IPS-15b (cell line): ENCODE data around the gene RBCK1.

Experiments used
- H3K27me3 ChIP-seq: one replicate; pipeline ENCODE4 v1.6.1; 2013; ENCODE audit warnings: low read length; ENCODE audit not compliant: control insufficient read depth, insufficient read depth
- H3K36me3 ChIP-seq: one replicate; pipeline ENCODE4 v1.6.1; 2013; ENCODE audit warnings: low read length; ENCODE audit not compliant: control insufficient read depth, insufficient read depth
- H3K4me1 ChIP-seq: one replicate; pipeline ENCODE4 v1.6.1; 2013; ENCODE audit warnings: mild to moderate bottlenecking, low read length; ENCODE audit not compliant: control insufficient read depth, insufficient read depth
- H3K4me3 ChIP-seq: one replicate; pipeline ENCODE4 v1.5.1; 2013; ENCODE audit warnings: low read depth, low read length
- H3K9ac ChIP-seq: one replicate; pipeline ENCODE4 v1.6.1; 2013; ENCODE audit warnings: low read depth, mild to moderate bottlenecking, low read length
- H3K9me3 ChIP-seq: one replicate; pipeline ENCODE4 v1.6.1; 2013; ENCODE audit warnings: mild to moderate bottlenecking, low read length; ENCODE audit not compliant: control insufficient read depth, insufficient read depth

Gene RBCK1

DNA sequence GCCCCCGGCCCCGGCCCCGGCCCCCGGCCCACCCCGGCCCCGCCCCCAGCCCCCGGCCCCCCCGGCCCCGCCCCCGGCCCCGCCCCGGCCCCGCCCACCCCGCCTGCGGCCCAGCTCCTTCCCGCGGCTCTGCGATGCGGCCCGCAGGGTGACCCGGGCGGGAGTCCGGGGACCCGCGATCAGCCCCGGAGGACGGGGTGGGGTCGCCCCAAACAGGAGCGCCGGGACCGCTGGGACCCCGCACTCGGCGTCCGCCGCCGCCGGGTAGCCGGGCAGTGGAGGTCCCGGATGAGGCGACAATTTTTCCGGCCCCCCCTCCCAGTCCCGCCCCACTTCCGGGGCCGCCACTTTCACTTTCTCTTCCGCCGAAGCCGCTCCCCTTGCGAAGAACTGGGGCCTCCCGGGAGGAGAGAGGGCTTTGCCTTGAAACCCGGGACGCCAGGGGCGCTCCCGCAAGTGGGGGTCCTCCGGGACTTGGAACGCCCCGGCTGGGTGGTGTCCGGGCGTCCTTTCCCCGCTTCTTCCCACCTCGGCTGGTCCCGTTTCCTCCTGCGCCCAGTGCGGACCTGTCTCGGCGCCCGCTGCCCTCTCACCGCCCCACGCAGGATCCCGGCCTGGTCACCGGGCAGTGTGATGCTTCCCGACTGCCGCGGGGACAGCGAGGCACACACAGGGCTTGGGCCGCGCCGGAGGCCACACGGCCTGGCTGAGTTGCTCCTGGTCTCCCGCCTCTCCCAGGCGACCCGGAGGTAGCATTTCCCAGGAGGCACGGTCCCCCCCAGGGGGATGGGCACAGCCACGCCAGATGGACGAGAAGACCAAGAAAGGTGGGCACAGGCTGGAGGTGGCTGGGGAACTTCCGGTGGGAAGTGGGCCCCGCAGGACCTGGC, at the start of gene RBCK1:
TSS of gene RBCK1 (plus strand) at position 347 of the 890 bp plus-strand sequence. CDS start at position 806, 459 bp downstream.
- Histone ChIP-seq H3K27me3 (no peaks in the 10 kb centered on the region), H3K9me3 (no peaks in the 10 kb centered on the region), H3K36me3 (peaks cover 5% of the 10 kb centered on the region), H3K9ac (peak within 1 kb of the TSS; percentile 77), H3K4me1 (peaks cover 10% of the 10 kb centered on the region), H3K4me3 (peak within 1 kb of the TSS; percentile 93)

GRCh38 chr20:358891-359555, 49.1 kb upstream of the RBCK1 start:
- Histone ChIP-seq H3K36me3 (no peaks in the 10 kb centered on the region), H3K9ac (no peak overlapping the region), H3K4me3 (no peak overlapping the region), H3K4me1 (peaks cover 8% of the 10 kb centered on the region), H3K9me3 (no peaks in the 10 kb centered on the region), H3K27me3 (peaks cover 9% of the 10 kb centered on the region)

GRCh38 chr20:361561-361960, 46.5 kb upstream of the RBCK1 start:
- Histone ChIP-seq H3K4me1 (peaks cover 8% of the 10 kb centered on the region), H3K36me3 (no peaks in the 10 kb centered on the region), H3K27me3 (peaks cover 9% of the 10 kb centered on the region), H3K9ac (no peak overlapping the region), H3K9me3 (no peaks in the 10 kb centered on the region), H3K4me3 (no peak overlapping the region)

GRCh38 chr20:362271-363254, 45.5 kb upstream of the RBCK1 start:
- no peaks in the 10 kb centered on the region for H3K36me3 ChIP-seq
- peaks cover 6% of the 10 kb centered on the region for H3K27me3 ChIP-seq
- H3K9ac ChIP-seq = no peak overlapping the region
- no peaks in the 10 kb centered on the region for H3K9me3 ChIP-seq
- H3K4me1 ChIP-seq = peaks cover 8% of the 10 kb centered on the region
- no peak overlapping the region for H3K4me3 ChIP-seq

DNA sequence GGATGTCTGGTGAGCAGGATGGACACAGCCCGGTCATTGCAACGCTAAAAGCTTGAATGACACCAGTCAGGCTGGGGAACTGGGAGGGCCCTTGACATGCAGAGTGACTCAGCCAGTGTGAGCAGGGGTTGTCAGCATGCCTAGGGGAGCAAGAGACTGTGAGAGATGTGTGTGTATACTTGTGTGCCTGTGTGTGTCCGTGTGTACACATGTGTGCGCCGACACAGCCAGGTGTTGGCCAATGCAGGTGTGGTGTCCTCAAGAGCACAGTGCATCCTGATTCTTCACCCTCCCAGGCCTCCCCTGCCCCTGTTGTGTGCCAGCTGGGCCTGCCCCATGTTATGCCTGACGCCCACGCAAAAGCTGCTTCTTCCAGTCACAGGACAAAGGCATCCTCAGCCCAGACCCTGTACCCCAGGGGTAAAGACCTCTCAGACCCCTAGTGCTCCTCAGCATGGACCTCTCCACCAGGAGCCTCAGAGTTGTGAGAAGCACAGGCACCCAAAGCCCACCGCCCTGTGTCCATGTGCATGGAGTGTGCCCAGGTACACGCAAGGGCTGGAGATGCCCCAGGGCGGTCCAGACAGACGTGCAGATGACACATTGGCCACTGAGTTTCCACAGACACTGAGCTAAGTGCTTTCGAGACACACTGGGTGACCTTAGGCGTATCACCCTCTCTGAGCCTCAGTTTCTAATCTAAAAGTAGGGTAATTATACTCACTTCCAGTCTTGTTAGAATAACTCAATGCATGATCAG, 44.6 kb upstream of the RBCK1 start:
- H3K9me3 ChIP-seq = no peaks in the 10 kb centered on the region
- H3K4me3 ChIP-seq = no peak overlapping the region
- H3K9ac ChIP-seq = no peak overlapping the region
- no peaks in the 10 kb centered on the region for H3K36me3 ChIP-seq
- H3K27me3 ChIP-seq = peaks cover 6% of the 10 kb centered on the region
- H3K4me1 ChIP-seq = peaks cover 8% of the 10 kb centered on the region

GRCh38 chr20:364905-365794, 42.9 kb upstream of the RBCK1 start:
- no peak overlapping the region for H3K4me3 ChIP-seq
- no peaks in the 10 kb centered on the region for H3K36me3 ChIP-seq
- H3K4me1 ChIP-seq = peaks cover 6% of the 10 kb centered on the region
- no peaks in the 10 kb centered on the region for H3K27me3 ChIP-seq
- no peak overlapping the region for H3K9ac ChIP-seq
- no peaks in the 10 kb centered on the region for H3K9me3 ChIP-seq

DNA sequence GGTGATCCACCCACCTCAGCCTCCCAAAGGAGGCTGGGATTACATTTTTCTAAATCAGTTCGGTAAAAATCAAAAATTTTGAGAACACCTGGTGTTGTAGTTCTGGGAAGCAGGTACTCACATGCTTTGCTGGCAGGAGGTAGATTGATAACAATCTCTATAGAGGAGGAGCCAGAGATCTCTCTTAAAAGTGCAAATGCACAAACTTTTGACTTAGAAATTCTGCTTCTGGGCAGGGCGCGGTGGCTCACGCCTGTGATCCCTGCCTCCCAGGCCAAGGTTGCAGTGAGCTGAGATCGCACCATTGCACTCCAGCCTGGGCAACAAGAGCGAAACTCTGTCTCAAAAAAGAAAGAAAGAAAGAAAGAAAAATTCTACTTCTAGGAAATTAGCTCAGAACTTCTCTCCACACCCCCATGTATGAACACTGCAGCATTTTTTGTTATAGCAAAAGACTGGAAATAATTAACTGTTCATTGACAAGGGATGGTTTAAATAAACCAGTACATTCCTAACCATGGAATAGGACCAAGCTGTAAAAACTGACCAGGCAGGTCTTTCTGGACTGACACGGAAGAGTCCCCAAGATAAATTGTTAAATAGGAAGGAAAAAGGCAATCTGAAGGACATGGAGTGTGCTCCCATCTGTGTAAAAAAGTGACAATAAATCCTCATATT, 41.9 kb upstream of the RBCK1 start:
- H3K9me3 ChIP-seq = no peaks in the 10 kb centered on the region
- H3K36me3 ChIP-seq = no peaks in the 10 kb centered on the region
- H3K4me1 ChIP-seq = no peaks in the 10 kb centered on the region
- H3K9ac ChIP-seq = no peak overlapping the region
- no peak overlapping the region for H3K4me3 ChIP-seq
- H3K27me3 ChIP-seq = no peaks in the 10 kb centered on the region

- no peaks in the 10 kb centered on the region for H3K36me3 ChIP-seq
- no peaks in the 10 kb centered on the region for H3K27me3 ChIP-seq
- no peak overlapping the region for H3K9ac ChIP-seq
- no peak overlapping the region for H3K4me3 ChIP-seq
- no peaks in the 10 kb centered on the region for H3K4me1 ChIP-seq
- H3K9me3 ChIP-seq = no peaks in the 10 kb centered on the region
These were observed 41.2 kb upstream of the RBCK1 start for GRCh38 chr20:366719-367485.

- Histone ChIP-seq H3K9me3 (no peaks in the 10 kb centered on the region), H3K4me1 (no peaks in the 10 kb centered on the region), H3K9ac (no peak overlapping the region), H3K36me3 (no peaks in the 10 kb centered on the region), H3K4me3 (no peak overlapping the region), H3K27me3 (no peaks in the 10 kb centered on the region)
These were observed 40.6 kb upstream of the RBCK1 start for GRCh38 chr20:367486-367887.
